Measurements from ENCODE around the gene ATPAF2.

DNA sequence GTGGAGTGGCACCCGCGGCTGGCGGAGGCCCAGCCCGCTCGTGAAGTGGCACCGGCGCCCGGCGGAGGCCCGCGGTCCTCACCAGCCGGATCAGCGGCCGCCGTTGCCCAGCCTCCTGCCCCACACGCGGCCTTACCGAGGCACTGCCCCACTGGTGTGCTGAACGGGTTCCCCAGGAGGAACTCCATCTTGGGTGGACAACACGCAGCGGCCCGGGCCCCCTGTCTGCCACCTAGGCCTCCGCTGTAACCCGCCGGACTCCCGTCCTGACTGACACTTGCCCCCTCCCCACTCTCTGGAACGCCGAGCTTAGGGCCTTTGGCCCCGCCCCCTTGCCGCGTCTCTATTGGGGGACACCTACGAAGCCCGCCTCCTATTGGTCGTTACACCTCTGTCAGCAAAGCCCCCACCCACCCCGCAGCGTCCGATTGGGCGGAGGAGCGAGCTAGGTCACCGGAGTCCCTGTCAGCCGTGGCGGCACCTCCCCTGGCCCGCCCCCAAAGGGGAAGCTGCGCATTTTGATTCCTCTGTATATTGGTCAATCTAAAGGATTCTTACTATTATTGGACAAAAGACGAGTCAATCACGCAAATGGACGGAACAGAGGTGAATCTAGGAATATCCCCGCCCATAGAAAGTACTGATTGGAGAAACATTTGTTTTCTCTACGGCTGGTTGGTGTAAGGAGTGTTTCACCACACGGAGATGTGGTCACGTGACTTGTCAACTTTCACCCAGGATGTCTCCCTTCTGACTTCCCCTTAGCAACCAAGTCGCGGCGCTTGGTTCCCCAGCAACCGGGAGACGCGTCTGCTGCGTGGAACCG is 66.6 kb downstream of the ATPAF2 start, which contains the start of the genes DRC3 and TOM1L2:
- TF ChIP-seq CTCF (IDR thresholded peaks at IDR 0.05), result peak in 2 of 4 experiments; percentile 37 to 48
- peak; percentile 87 to 90 for TF ChIP-seq POLR2A (IDR thresholded peaks at IDR 0.05)
